Nephron (organoid): ENCODE data around the gene SLMAP.

Source experiments
- H3K27ac Mint-ChIP-seq, 3 experiments: 2 replicates each; pipeline ENCODE4 v1.8.0; 2020; ENCODE audit warnings: mixed read lengths in 3 of 3, mild to moderate bottlenecking in 2 of 3, moderate library complexity in 1 of 3
- H3K27me3 Mint-ChIP-seq: 2 replicates; pipeline ENCODE4 v1.8.0; 2021; ENCODE audit warnings: low read depth, mild to moderate bottlenecking, moderate library complexity, mixed read lengths
- H3K36me3 Mint-ChIP-seq: 2 replicates; pipeline ENCODE4 v1.8.0; 2020; ENCODE audit warnings: low read depth, mixed read lengths
- H3K4me1 Mint-ChIP-seq: 2 replicates; pipeline ENCODE4 v1.8.0; 2020; ENCODE audit warnings: mixed read lengths
- H3K4me3 Mint-ChIP-seq, 3 experiments: 2 replicates each; pipeline ENCODE4 v1.8.0; 2020; ENCODE audit warnings: mild to moderate bottlenecking in 3 of 3, mixed read lengths in 3 of 3, moderate library complexity in 2 of 3
- H3K9me3 Mint-ChIP-seq: 2 replicates; pipeline ENCODE4 v1.8.0; 2020; ENCODE audit warnings: mixed read lengths
- CTCF ChIP-seq, 3 experiments: fragments of 200-600 bp; sonication (generic); IDR thresholded peaks; one replicate each; pipeline ENCODE4 v1.5.0; 2021; ENCODE audit warnings: antibody characterized with exemption in 3 of 3; ENCODE audit not compliant: unreplicated experiment in 3 of 3

SLMAP gene

GRCh38 chr3:57753016-57753415, 3.1 kb upstream of the SLMAP start:
- Mint-ChIP-seq H3K4me1 (peaks cover 10% of the 10 kb centered on the region), H3K27ac (no peak overlapping the region), H3K9me3 (no peaks in the 10 kb centered on the region), H3K36me3 (no peaks in the 10 kb centered on the region), H3K4me3 (peak overlapping the region in 1 of 3 experiments; percentile 49), H3K27me3 (no peaks in the 10 kb centered on the region)
- TF ChIP-seq CTCF (IDR thresholded peaks at IDR 0.05; ENCODE audit: unreplicated experiment in 3 of 3) = no peak

GRCh38 chr3:57755368-57755675, 787 bp upstream of the SLMAP start:
- TF ChIP-seq CTCF (IDR thresholded peaks at IDR 0.05; ENCODE audit: unreplicated experiment in 3 of 3) = peak; percentile 11 to 40 (median 16)
- Mint-ChIP-seq H3K9me3 (no peaks in the 10 kb centered on the region), H3K36me3 (peaks cover 9% of the 10 kb centered on the region), H3K27me3 (no peaks in the 10 kb centered on the region), H3K27ac (peak overlapping the region; percentile 98 to 99 (median 99)), H3K4me1 (peaks cover 20% of the 10 kb centered on the region), H3K4me3 (peak overlapping the region; percentile 92 to 100 (median 94))

- Mint-ChIP-seq H3K4me1 (peaks cover 20% of the 10 kb centered on the region), H3K36me3 (peaks cover 14% of the 10 kb centered on the region), H3K4me3 (peak overlapping the region; percentile 98 to 100 (median 99)), H3K9me3 (no peaks in the 10 kb centered on the region), H3K27ac (peak overlapping the region; percentile 98 to 99 (median 99)), H3K27me3 (no peaks in the 10 kb centered on the region)
- TF ChIP-seq CTCF (IDR thresholded peaks at IDR 0.05; ENCODE audit: unreplicated experiment in 3 of 3) = no peak
These were observed 656 bp downstream of the SLMAP start for GRCh38 chr3:57756528-57757401.

DNA sequence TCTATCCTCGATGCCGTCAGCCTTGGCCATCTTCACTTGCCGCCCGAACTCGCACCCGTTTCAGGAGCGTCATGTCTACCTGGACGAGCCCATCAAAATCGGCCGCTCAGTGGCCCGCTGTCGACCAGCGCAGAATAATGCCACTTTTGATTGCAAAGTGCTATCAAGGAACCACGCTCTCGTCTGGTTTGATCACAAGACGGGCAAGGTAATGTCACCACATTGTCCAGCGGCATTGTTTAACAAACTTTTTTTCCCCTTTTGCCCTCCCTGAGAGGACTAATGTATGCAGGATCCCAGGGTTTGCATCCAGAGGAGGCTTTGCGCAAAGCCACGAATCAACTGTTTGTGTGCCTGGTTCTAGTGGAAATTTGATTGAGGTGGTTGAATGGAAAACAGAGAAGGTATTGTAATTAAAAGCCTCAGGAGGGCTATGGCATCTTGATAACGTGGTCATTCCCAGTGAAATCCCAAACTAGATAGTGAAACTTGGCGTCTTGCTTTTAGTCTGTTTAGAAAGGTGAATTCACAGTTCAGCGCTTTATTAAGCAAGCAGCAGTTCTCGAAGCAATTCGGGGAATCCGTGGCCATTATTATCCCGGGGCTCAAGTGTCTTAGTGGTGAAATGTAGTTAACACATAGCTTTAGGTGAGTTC, 1.7 kb downstream of the SLMAP start:
- Mint-ChIP-seq H3K4me1 (peaks cover 25% of the 10 kb centered on the region), H3K36me3 (peaks cover 16% of the 10 kb centered on the region), H3K4me3 (peak overlapping the region; percentile 98 to 99 (median 99)), H3K9me3 (no peaks in the 10 kb centered on the region), H3K27ac (peak overlapping the region; percentile 83 to 93 (median 93)), H3K27me3 (no peaks in the 10 kb centered on the region)
- TF ChIP-seq CTCF (IDR thresholded peaks at IDR 0.05; ENCODE audit: unreplicated experiment in 3 of 3) = no peak

DNA sequence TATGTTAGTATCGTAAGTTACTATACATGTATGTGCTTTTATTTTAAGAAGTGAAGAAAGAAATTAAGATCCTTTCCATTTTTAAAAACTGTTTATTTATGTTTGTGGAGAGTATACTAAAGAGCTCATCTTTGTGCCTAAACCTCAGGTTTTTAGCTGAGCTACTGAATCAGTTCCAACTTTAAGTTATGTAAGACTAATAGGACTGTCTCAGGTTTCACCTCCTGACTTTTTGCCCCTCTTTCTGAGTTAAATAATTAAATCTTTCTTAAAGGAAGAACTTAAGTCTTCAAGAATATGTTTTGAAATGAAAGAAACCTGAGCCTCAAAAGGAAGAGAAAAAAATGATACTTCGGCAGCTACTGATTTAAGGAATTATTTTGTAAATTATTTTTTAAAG, 2.6 kb downstream of the SLMAP start:
- Mint-ChIP-seq H3K9me3 (no peaks in the 10 kb centered on the region), H3K27ac (no peak overlapping the region), H3K4me3 (peak overlapping the region; percentile 98 to 99 (median 99)), H3K36me3 (peaks cover 23% of the 10 kb centered on the region), H3K27me3 (no peaks in the 10 kb centered on the region), H3K4me1 (peaks cover 29% of the 10 kb centered on the region)
- TF ChIP-seq CTCF (IDR thresholded peaks at IDR 0.05; ENCODE audit: unreplicated experiment in 3 of 3) = no peak
